Measurements from ENCODE around the gene NHS. TPM values are rescaled to one million over a fixed set of nuclear protein-coding genes. Genes with fewer than 3 reads are reported as not detected.

NHS gene
- total RNA-seq, 1 donor from 2014 or later = 7.3 TPM

DNA sequence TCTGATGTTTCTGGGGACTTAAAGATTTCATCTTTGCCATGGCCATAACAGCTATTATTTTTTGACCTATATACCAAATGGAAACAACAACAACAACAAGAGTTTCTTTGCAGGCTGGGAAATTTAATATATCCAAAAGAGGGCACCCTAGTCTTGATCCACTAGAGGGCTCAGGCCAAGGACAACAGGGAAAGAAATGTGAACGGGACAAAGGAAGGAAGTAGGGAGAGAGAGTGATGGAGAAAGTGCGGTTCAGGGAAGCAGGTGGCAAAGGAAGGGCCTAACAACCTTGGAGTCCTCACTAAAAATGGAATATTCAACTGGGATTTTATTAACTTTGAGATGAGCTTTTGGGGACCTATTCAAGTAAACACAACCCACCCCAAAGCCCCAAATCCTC lies 294.5 kb downstream of the NHS start:
- Mint-ChIP-seq H3K4me1 (peaks cover 14% of the 10 kb centered on the region), H3K27ac (peak overlapping the region; percentile 78), H3K27me3 (no peaks in the 10 kb centered on the region), H3K4me3 (peak overlapping the region; percentile 22), H3K36me3 (ENCODE audit: low read depth) (peaks cover 5% of the 10 kb centered on the region), H3K9me3 (peaks cover 3% of the 10 kb centered on the region)
- intact Hi-C loops (cut with micrococcal nuclease) = loop anchor here (1.0 kb wide), 1 partner anchor 14 kb away; no protein-coding TSS in a partner anchor
- no peak for DNase-seq

DNA sequence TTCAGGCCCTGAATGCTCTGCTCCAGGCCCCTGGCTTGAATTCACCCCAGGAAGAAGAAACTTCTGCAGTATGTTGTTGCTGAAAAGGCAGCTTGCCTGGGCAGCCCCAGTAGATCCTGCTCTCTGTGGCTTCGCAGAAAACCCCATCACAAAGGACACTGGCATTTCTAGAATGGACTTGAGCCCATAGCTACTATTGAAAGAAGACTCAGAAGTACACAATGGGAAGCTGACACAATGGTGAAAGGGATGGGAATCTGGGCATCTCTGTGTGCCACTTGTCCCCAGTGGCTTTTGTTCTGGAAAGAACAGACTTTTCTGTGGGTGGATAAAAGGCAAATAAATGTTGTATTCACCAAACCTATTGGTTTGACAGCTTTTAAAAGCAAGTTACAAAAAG lies 294.9 kb downstream of the NHS start:
- Mint-ChIP-seq H3K9me3 (peaks cover 3% of the 10 kb centered on the region), H3K27ac (no peak overlapping the region), H3K4me3 (no peak overlapping the region), H3K4me1 (peaks cover 16% of the 10 kb centered on the region), H3K36me3 (ENCODE audit: low read depth) (peaks cover 7% of the 10 kb centered on the region), H3K27me3 (no peaks in the 10 kb centered on the region)
- DNase-seq = no peak
- intact Hi-C loops (cut with micrococcal nuclease) = loop anchor here (1.0 kb wide), 1 partner anchor 15 kb away; no protein-coding TSS in a partner anchor

DNA sequence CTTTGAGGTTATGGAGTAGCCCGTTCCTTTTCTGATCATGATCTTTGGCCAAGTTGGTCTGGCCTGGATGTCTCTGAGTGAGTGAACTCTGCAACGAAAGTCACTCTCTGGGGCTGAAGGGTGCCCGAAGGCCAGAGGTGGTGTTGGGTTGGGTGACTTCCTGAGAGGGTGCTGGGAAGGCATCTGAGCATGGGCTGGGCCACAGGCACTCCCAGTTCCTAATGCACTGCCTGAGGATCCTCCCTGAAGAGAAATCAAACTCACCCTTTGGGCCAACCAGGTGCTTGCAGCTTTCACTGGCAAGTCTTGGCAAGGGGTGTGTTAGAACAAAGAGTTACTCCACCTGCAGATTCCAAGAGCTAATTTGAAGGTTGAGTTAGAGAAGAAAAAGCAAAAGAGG lies 295.9 kb downstream of the NHS start:
- Mint-ChIP-seq H3K27me3 (no peaks in the 10 kb centered on the region), H3K9me3 (peaks cover 3% of the 10 kb centered on the region), H3K4me3 (no peak overlapping the region), H3K4me1 (peaks cover 16% of the 10 kb centered on the region), H3K36me3 (ENCODE audit: low read depth) (peaks cover 7% of the 10 kb centered on the region), H3K27ac (no peak overlapping the region)
- DNase-seq = no peak
- intact Hi-C loops (cut with micrococcal nuclease) = no loop called here

DNA sequence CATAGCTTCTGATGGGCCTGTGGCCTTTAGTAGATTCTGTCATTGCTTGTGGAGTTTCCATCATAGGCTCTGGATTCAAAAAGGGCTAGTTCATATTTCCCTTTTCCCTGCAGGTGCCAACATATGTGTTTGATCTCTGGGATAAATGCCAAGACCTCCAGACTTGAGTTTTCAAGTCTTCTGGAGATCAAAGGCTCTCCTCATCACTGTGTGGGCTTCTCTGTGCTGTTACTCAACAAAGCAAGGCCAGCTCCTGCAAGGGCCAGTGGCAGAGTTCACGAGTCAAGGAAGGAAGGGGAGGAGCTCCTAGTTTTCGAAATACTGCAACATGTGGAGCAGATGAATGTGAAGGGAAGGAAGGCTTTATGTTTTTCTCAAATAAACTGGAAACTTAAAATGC lies 299.6 kb downstream of the NHS start:
- peaks cover 7% of the 10 kb centered on the region for H3K36me3 Mint-ChIP-seq (ENCODE audit: low read depth)
- no peak overlapping the region for H3K4me3 Mint-ChIP-seq
- peaks cover 4% of the 10 kb centered on the region for H3K4me1 Mint-ChIP-seq
- no peak overlapping the region for H3K27ac Mint-ChIP-seq
- peaks cover 3% of the 10 kb centered on the region for H3K9me3 Mint-ChIP-seq
- intact Hi-C loops (cut with micrococcal nuclease) = no loop called here
- no peak for DNase-seq
- no peaks in the 10 kb centered on the region for H3K27me3 Mint-ChIP-seq

DNA sequence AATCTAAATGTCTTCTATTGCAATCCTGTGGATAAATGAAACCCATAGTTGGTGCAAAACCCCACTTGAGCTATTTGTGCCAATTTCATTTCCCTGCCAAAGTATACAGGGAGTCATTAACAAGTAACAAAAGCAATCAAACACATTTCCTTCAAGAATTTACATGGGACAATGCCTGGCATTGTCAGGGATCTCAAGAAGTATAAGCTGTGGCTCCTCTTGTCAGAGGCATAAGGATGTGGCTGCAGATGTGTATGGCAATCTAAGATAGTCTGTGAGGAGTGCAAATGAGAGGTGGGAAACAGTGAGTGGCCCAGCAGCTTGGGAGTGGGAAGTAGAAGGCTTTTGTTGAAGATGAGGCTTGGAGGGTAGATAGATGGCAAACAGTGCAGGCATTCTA lies 304.3 kb downstream of the NHS start:
- intact Hi-C loops (cut with micrococcal nuclease) = no loop called here
- Mint-ChIP-seq H3K36me3 (ENCODE audit: low read depth) (peaks cover 4% of the 10 kb centered on the region), H3K4me3 (no peak overlapping the region), H3K9me3 (no peaks in the 10 kb centered on the region), H3K27me3 (no peaks in the 10 kb centered on the region), H3K4me1 (peaks cover 24% of the 10 kb centered on the region), H3K27ac (no peak overlapping the region)
- no peak for DNase-seq

DNA sequence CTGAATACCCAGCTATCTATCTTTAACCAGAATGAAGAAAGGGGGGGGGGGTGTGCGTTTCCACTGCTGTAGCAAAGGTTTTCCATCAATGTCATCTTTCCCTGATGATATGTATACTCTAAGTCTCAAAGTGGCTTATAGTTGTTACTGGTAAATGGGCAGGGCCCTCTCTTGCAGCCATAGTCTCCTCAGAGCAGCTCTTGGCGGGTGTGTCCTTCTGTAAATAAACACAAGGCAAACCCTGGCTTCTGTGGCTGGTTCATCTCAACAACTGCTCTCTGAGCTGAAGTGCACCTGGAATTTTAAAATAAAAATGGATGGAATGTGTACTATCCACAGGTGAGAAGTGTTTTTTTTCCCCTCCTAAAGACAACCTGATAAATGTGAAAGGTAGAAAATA lies 304.8 kb downstream of the NHS start:
- no peak for DNase-seq
- Mint-ChIP-seq H3K9me3 (no peaks in the 10 kb centered on the region), H3K36me3 (ENCODE audit: low read depth) (peaks cover 1% of the 10 kb centered on the region), H3K27ac (no peak overlapping the region), H3K4me1 (peaks cover 21% of the 10 kb centered on the region), H3K4me3 (no peak overlapping the region), H3K27me3 (no peaks in the 10 kb centered on the region)
- intact Hi-C loops (cut with micrococcal nuclease) = no loop called here

DNA sequence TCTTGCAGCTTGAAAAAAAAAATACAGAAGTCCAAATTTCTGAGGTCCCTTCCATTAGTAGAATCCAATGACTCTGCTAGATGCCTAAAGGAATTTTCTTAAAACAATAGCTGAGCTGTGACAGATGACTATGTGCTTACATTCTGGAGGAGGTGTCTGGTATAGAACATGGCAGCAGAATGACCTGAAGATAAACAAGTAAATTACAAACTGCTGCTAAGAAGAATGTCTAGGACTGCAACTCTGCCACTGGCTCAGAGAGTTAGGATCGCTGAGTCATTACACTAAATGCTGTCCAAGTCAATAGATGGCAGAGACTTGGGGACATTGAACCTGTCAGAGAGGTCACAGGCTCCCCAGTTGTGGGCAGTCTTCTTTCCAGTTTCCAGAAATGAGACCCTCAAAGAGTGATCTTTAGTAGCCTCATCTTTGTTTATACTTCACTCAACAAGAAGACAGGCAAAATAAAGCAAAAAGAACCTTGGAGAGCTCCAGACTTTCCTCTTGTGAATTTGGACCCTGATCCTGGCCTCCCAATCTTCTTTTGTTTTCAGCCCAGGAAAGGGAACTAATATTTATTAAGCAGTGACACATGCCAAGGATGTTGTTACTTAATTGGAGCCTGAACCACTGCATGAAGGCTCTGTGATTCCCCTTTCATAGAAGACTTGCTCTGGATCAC lies 305.9 kb downstream of the NHS start:
- Mint-ChIP-seq H3K36me3 (ENCODE audit: low read depth) (peaks cover 1% of the 10 kb centered on the region), H3K4me3 (no peak overlapping the region), H3K9me3 (no peaks in the 10 kb centered on the region), H3K4me1 (peaks cover 21% of the 10 kb centered on the region), H3K27me3 (no peaks in the 10 kb centered on the region), H3K27ac (no peak overlapping the region)
- intact Hi-C loops (cut with micrococcal nuclease) = no loop called here
- no peak for DNase-seq

DNA sequence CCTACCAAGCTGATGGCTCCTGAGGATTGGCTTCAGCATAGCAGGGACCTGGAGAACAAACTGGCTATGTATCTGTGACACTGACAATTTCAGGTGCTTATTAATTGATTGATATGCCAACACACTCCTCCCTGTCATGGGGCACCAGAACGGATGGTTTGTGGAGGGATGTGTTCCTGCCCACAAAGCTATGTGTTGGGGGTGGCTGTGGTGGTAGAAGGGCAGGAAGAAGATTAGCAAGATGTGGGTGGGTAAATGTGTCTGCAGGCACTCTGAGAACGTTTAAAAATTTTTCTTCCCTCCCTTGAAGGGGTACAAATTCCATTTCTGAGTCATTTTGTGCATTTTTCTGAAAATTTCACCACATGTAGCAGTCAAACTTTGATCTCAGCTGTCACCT lies 307.3 kb downstream of the NHS start:
- H3K4me3 Mint-ChIP-seq = peak overlapping the region; percentile 43
- peak overlapping the region; percentile 70 for H3K27ac Mint-ChIP-seq
- peaks cover 21% of the 10 kb centered on the region for H3K4me1 Mint-ChIP-seq
- H3K9me3 Mint-ChIP-seq = no peaks in the 10 kb centered on the region
- intact Hi-C loops (cut with micrococcal nuclease) = loop anchor here (2.0 kb wide), 2 partner anchors 49 to 91 kb away; no protein-coding TSS in a partner anchor
- H3K27me3 Mint-ChIP-seq = no peaks in the 10 kb centered on the region
- no peak for DNase-seq
- peaks cover 1% of the 10 kb centered on the region for H3K36me3 Mint-ChIP-seq (ENCODE audit: low read depth)

DNA sequence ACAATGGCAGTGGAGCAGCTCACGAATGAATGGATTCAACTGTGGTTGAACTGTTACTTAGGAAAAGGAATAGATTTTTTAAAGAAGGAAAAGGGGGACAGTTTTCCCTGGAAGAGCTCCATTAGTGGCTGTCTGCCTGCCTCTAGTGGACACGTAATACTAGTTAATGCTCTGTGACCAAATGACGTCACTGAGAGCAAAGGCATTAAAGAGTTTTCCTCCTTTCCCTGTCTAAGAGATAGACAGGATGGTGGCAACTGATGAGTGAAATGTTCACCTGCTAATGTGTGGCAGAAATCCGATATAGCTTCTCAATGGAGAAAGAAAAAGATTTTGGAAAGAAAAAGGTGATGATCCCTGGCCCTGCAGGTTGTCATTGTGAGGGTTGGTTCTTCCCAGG lies 310.0 kb downstream of the NHS start:
- Mint-ChIP-seq H3K4me3 (no peak overlapping the region), H3K4me1 (peaks cover 20% of the 10 kb centered on the region), H3K36me3 (ENCODE audit: low read depth) (peaks cover 1% of the 10 kb centered on the region), H3K27ac (no peak overlapping the region), H3K27me3 (no peaks in the 10 kb centered on the region), H3K9me3 (no peaks in the 10 kb centered on the region)
- DNase-seq = no peak
- intact Hi-C loops (cut with micrococcal nuclease) = no loop called here

DNA sequence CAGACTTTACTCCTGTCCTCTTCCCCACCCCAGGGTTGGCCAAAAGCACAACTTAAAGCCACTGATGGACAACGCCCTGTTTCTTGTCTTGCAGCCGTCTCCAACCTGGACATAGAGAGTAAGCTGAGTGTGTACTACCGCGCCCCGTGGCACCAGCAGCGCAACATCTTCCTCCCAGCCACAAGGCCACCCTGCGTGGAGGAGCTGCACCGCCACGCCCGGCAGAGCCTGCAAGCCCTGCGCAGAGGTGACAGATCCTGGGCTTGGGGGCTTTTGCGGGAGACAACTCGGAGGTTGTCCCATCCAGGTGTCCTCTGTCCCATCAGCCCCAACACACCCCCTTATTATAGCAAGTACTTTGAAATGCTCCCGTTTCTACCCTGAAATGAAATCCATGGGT lies 312.6 kb downstream of the NHS start:
- no peaks in the 10 kb centered on the region for H3K27me3 Mint-ChIP-seq
- no peak overlapping the region for H3K27ac Mint-ChIP-seq
- no peak overlapping the region for H3K4me3 Mint-ChIP-seq
- H3K9me3 Mint-ChIP-seq = no peaks in the 10 kb centered on the region
- H3K36me3 Mint-ChIP-seq (ENCODE audit: low read depth) = no peaks in the 10 kb centered on the region
- DNase-seq = no peak
- H3K4me1 Mint-ChIP-seq = peaks cover 10% of the 10 kb centered on the region
- intact Hi-C loops (cut with micrococcal nuclease) = no loop called here

DNA sequence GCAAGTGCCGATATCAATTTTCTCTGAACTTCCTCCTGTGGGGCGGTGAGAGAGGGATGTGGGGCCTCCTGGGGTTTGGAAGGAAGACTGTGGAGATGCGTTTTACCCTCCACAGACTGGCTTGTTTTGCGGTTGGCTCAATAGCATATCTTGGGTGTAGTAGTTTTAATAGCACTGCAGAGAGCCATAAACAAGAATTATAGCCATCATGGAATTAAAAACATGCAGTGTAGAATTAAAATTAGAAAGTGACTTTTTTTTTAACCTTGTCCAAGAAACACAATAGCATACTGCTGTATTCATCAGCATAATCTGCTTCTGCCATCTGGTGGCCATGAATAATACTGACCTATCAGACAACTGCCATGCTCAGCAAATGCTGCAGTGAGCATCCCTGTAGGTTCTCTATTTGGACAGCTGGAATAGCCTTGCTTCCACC lies 315.0 kb downstream of the NHS start:
- intact Hi-C loops (cut with micrococcal nuclease) = loop anchor here (1.0 to 5.0 kb wide), 2 partner anchors 155 to 568 kb away; no protein-coding TSS in a partner anchor
- H3K4me3 Mint-ChIP-seq = no peak overlapping the region
- no peaks in the 10 kb centered on the region for H3K27me3 Mint-ChIP-seq
- no peaks in the 10 kb centered on the region for H3K4me1 Mint-ChIP-seq
- no peak overlapping the region for H3K27ac Mint-ChIP-seq
- H3K9me3 Mint-ChIP-seq = no peaks in the 10 kb centered on the region
- H3K36me3 Mint-ChIP-seq (ENCODE audit: low read depth) = no peaks in the 10 kb centered on the region
- DNase-seq = peak; percentile 81

DNA sequence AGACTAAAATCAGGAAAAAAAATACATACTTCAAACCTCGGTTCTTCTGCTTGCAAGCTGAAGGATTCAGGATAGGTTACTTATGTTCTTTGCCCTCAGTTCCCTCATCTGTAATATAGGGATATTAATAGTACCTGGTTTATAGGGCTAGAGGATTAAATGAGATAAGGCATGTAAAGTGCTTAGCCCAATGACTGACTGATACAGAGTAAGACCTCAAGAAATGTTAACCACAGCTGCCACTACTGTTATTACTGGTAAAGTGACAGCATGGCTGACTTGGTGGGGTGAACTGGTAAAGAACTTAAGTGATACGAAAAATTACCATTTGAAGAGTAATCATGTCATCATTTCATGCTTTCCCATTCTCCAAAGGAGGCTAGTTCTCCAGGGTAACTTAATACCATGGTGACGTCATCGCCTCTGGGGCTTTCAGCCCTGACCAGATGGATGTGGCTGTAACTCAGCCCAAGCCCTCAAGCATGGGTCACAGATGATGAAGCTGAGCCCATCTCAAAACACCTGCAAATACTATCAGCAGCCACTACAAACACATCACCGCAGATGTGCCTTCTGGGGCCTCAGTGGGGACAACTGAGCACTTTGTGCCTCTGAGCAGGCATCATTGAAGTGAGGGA lies 317.8 kb downstream of the NHS start:
- H3K36me3 Mint-ChIP-seq (ENCODE audit: low read depth) = no peaks in the 10 kb centered on the region
- no peak overlapping the region for H3K27ac Mint-ChIP-seq
- H3K4me3 Mint-ChIP-seq = no peak overlapping the region
- H3K27me3 Mint-ChIP-seq = no peaks in the 10 kb centered on the region
- H3K4me1 Mint-ChIP-seq = no peaks in the 10 kb centered on the region
- DNase-seq = no peak
- intact Hi-C loops (cut with micrococcal nuclease) = loop anchor here (5.0 kb wide), 1 partner anchor 571 kb away; no protein-coding TSS in a partner anchor
- no peaks in the 10 kb centered on the region for H3K9me3 Mint-ChIP-seq

DNA sequence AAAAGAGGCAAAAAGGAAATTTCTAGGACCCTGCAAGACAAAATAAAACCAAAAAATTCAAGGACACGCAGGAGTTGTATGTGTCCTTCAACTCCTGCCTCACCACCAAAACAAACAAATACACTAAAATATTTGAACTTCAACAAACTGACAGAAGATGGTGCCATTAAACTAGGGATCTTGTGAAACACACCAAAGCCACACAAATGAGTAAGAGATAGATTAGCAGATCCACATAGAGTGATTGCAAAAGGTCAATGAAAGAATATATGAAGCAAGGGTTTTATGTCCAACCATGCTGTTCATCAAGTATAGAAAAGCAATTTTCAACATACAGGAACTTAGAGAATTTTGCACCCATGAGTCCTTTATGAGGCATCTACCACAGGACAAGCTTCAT lies 322.2 kb downstream of the NHS start:
- H3K27me3 Mint-ChIP-seq = no peaks in the 10 kb centered on the region
- intact Hi-C loops (cut with micrococcal nuclease) = no loop called here
- no peaks in the 10 kb centered on the region for H3K9me3 Mint-ChIP-seq
- no peaks in the 10 kb centered on the region for H3K4me1 Mint-ChIP-seq
- no peak overlapping the region for H3K4me3 Mint-ChIP-seq
- no peak for DNase-seq
- no peaks in the 10 kb centered on the region for H3K36me3 Mint-ChIP-seq (ENCODE audit: low read depth)
- no peak overlapping the region for H3K27ac Mint-ChIP-seq

DNA sequence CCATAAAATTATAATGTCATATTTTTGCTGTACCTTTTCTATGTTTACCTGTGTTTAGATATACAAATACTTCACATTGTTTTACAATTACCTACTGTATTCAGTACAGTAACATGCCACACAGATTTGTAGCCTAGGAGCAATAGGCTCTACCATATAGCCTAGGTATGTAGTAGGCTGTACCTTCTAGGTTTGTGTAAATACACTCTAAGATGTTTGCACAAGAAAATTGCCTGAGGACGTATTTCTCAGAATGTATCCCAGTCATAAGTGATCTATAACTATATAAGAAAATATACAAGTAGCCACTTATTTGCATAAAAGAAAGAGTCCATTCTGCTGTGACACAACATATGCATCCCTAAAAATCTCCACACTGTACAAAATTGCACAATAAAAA lies 326.0 kb downstream of the NHS start:
- H3K4me3 Mint-ChIP-seq = no peak overlapping the region
- no peak for DNase-seq
- H3K9me3 Mint-ChIP-seq = no peaks in the 10 kb centered on the region
- H3K36me3 Mint-ChIP-seq (ENCODE audit: low read depth) = no peaks in the 10 kb centered on the region
- intact Hi-C loops (cut with micrococcal nuclease) = no loop called here
- H3K27ac Mint-ChIP-seq = no peak overlapping the region
- no peaks in the 10 kb centered on the region for H3K4me1 Mint-ChIP-seq
- no peaks in the 10 kb centered on the region for H3K27me3 Mint-ChIP-seq
